T1000 (cell line): Measurements from ENCODE around the gene DISC1.
"Not testable (repeated sequence)": the region's sequence is repeated elsewhere in the genome, so short reads cannot be mapped to it uniquely, and the experiment has no call there.

Experiments used
- DNase-seq: peaks from one replicate; lab custom pipeline; 2025; ENCODE audit warnings: mixed read lengths; lab: John Stamatoyannopoulos, UW

The DISC1 gene

GRCh38 chr1:231668826-231669225, 42.2 kb downstream of the DISC1 start:
- DNase-seq, result no peak

DNA sequence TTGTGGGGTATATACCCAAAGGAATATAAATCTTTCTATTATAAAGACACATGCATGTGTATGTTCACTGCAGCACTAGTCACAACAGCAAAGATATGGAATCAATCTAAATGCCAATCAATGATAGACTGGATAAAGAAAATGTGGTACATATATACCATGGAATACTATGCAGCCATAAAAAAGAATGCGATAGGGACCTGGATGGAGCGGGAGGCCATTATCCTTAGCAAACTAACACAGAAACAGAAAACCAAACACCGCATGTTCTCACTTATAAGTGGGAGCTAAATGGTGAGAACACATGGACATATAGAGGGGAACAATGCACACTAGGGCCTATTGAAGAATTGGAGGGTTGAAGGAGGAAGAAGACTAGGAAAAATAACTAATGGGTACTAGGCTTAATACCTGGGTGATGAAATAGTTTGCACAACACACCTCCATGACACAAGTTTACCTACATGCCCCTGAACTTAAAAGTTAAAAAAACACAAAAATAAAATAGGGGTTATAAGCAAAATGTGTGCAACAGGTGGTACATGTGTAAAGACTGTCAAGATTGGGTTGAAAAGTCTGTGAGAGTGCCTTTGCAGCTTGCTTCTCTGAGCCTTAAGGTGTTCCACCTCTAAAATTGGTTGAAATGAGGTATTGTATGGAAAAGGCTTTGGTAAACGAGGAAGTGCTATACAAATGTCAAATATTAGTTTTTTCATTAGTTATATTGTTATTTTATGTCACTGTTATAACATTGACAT, 43.5 kb downstream of the DISC1 start:
- not testable (repeated sequence) for DNase-seq

DNA sequence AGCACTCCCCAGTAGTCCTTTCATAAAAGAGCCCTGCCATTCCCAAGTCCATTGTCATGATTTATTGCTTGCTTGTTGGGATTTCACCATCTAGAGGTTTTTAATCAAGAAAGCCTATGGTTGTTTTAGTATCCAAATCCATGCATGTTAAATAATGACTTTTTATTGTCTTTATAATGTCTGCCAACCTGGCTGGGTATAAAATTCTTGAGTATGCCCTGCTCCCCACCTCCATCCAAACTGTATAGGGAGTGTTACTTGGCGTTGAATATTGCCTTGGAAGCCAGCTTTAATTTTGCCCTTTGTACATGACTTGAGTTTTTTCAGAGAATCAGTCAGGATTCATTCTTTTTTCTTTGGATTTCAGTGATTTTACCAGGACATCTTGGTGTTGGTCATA, 44.2 kb downstream of the DISC1 start:
- DNase-seq, result no peak

DNA sequence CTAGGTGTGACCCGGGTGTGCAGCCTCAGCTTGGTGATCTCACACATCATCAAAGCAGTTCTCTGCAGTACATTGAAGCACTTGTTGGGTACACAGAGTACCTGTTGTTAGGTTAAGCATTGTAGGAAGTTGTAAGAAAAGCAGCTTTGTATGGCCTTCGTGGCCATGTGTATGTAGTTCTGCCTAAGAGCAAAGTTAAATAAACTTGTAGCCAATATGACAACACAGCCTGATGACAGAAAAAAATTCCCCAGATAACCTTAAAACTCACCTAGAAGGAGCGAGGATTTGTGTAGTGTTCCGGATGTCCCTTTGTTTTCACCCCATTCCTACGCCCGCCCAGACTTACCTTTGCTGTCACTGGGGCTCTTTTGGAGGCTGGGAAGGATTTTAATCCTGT, 48.0 kb downstream of the DISC1 start:
- DNase-seq, result no peak

- DNase-seq, result no peak
Measured at GRCh38 chr1:231676487-231676886, 49.9 kb downstream of the DISC1 start.

DNA sequence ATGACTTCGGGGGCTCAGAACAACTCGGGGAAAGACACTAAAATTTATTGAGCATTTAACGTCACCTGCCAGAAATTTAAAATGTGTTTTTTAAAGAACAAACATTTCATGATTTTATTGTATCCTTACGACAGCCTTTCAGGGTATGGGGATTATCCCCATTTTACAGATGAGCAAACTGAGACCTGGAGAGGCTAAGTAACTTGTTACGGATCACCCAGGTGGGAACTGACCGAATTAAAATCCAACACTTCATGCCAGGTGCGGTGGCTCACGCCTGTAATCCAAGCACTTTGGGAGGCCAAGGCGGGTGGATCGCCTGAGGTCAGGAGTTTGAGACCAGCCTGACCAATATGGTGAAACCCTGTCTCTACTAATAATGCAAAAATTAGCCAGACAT, 50.9 kb downstream of the DISC1 start:
- no peak for DNase-seq

DNA sequence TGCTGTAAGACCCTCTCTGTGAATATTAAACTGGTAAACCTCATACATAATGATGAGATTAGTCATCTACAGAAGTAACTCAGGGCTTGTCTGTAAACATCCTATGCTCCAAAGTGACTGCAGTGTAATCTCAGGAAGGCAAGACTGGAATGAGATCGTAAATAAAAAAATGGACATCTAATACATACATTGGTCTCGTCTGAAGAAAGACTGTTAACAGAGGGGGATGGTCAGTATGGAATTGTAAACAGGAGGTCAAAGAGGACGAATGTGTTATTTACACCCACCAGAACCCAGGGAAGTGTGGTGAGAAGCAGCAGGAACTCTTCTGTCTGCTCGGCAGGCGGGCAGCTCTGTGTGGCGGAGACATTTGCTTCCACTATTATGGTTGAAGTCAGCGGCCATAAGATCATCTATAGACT, 51.4 kb downstream of the DISC1 start:
- DNase-seq, result no peak

DNA sequence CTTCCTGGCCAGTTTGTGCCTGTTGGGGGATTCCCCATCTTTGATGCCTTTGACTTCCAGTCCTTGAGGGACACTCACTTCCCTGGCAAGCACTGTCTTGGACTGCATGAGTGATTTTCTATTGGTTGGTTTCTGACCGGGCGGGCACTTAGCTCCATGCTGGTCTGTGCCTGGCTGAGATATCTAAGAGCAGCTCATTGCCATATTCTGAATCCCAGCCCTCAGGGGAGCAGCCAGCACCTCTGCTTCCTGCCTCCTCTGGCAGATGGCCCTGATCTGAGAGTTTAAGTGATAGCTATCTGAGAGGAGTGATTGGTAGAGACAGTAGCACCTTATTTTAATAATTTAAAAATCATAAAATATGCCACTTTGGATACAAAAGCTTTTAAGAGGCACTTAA, 52.5 kb downstream of the DISC1 start:
- DNase-seq, result no peak

DNA sequence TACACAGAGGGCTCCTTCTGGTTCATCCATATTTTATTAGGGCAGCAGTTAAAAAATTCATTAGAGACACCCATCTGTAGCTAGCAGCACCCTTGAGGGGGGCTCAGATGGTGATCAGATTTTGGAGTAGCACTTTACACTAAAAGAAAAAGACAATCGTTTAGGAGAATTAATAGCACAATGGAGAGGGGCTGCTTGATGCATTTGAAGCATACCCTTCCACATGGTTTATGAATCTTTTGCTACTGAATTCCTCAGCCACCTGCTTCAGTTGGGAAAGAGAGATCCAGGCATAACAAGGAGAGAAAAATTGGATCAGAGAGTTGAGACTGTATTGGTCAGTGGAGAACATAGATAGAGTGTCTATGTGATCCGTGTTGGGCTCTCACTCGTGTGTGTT, 54.4 kb downstream of the DISC1 start:
- no peak for DNase-seq

DNA sequence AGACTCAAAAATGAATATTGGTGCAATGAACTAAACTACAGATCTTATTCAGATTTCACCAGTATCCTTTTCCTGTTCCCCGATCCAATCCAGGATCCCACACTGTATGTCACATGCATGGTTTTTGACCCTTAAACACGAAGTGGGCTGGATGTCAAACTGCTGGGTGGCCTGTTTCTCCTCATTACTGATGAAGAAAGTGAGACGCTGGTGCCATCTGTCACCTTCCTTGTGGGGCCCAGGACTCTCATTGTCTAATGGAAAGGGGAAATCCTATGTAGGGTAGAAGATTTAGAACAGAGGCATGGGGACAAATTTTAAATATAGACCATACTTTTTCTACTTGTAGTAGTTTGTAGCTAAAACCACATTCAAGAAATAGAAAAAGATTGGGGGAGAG, 56.2 kb downstream of the DISC1 start:
- DNase-seq, result no peak

- no peak for DNase-seq
Measured at GRCh38 chr1:231683439-231684165, 57.0 kb downstream of the DISC1 start.

DNA sequence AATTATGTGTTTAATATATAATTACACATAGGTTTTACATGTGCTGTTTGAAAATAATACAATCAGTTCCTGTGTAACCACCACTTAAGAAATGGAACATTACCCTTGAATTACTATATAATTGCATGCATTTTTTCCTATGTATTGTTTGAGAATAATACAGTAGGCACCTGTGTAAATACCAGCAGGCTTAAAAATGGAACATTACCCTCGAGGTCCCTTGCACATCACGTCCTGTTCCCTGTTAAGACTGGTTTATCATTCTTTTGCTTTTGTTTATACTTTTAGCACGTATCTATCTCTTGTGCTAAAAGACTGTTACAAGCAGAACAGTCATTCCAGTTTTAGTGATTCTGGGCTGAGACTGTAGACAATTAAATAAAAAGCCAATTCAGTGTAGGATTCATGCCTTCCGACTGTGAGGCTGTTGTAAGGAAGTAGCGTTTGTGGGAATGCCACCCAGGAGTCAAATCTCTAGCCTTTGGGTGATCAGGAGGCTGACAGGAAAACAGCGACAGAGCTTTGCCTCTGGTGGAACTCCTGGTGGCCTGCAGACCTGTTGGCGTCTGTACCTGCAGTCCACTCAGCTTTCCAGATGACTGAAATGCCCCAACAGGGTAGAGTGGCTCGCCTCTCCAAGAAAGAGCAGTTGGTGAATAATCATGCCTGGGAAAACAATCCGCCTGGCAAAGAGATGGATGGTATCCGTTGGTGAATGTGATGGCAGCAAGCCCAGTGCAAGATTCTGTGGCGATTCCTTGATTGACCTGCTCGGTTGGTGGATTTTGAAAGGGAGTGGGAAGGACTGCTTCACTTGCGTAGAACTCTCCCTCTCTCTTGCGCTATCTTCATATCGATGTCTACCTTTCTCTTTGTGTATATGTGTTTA, 58.0 kb downstream of the DISC1 start:
- no peak for DNase-seq

- DNase-seq, result no peak
Measured at GRCh38 chr1:231686384-231686783, 59.8 kb downstream of the DISC1 start.

- DNase-seq, result no peak
Measured at GRCh38 chr1:231688989-231689388, 62.4 kb downstream of the DISC1 start.

- DNase-seq, result no peak
Measured at GRCh38 chr1:231690059-231690458, 63.5 kb downstream of the DISC1 start.

GRCh38 chr1:231691618-231692259, 65.1 kb downstream of the DISC1 start:
- DNase-seq, result no peak

DNA sequence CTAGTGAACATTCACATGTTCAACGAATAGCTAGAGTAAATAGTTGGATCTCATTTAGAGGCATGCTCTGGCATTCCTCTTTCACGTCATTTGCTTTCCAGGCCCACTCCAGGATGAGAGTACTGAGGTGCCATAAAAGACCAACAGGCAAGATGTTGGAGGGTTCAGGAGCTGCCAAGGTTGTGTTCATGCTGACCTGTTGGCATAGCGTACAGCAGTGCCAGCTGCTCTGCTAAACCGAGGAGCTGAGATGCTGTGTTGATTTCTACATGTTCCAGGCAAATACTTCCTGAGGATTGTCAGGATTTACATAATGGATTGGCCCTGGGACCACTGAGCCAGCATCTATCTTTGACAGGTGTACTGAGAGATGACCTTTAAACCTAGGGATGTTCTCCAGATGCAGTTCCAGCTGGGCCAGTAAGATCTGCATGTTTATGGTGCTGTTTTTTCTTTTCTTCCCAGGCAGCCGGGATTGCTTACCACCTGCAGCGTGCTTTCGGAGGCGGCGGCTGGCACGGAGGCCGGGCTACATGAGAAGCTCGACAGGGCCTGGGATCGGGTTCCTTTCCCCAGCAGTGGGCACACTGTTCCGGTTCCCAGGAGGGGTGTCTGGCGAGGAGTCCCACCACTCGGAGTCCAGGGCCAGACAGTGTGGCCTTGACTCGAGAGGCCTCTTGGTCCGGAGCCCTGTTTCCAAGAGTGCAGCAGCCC, 66.9 kb downstream of the DISC1 start:
- no peak for DNase-seq

GRCh38 chr1:231694075-231694431, 67.5 kb downstream of the DISC1 start:
- no peak for DNase-seq

- no peak for DNase-seq
Measured at GRCh38 chr1:231694465-231695077, 68.0 kb downstream of the DISC1 start.

DNA sequence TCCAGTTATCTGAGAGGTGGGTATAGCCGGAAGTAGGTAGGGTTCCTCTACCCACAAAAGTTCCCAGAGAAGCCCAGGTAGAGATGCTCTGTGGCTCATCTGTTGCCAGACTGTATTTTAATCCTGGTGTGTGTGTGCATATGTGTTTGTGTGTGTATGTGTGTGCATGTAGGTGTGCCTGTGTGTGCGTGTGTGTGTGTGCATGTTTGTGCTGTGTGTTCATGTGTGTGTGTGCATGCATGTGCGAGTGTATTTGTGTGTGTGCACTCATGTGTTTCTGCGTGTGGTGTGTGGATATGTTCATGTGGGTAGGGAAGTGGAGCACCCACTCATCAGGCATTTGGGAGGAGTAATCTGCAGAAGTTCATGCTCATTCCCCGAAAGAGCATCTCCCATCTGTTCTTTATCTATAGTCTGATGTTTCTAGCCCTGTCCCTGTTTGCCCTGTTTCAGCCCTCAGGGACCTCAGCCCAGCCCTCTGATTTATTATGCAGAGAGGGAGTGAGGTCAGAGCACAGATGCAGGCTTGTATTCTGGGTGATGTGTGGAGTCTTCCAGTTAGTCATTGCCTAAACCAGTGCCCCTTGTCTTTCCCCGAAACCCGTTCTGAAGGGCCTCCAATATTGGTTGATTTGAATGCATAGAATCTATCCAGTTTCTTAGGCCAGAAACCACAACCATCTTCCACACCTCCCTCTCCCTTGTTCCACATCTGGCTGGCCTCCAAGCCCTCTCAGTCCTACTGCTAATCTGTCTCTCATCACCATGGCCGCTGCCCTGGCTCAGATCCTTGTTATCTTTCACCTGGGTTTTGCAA, 69.1 kb downstream of the DISC1 start:
- DNase-seq, result no peak
